SHP77 (cell line): ENCODE measurements around the gene PTAFR.
"Not testable (repeated sequence)": the region's sequence is repeated elsewhere in the genome, so short reads cannot be mapped to it uniquely, and the experiment has no call there.

ENCODE experiments used
- DNase-seq, 2 experiments: peaks; one replicate each; lab custom pipeline; 2025; lab: John Stamatoyannopoulos, UW

PTAFR gene

DNA sequence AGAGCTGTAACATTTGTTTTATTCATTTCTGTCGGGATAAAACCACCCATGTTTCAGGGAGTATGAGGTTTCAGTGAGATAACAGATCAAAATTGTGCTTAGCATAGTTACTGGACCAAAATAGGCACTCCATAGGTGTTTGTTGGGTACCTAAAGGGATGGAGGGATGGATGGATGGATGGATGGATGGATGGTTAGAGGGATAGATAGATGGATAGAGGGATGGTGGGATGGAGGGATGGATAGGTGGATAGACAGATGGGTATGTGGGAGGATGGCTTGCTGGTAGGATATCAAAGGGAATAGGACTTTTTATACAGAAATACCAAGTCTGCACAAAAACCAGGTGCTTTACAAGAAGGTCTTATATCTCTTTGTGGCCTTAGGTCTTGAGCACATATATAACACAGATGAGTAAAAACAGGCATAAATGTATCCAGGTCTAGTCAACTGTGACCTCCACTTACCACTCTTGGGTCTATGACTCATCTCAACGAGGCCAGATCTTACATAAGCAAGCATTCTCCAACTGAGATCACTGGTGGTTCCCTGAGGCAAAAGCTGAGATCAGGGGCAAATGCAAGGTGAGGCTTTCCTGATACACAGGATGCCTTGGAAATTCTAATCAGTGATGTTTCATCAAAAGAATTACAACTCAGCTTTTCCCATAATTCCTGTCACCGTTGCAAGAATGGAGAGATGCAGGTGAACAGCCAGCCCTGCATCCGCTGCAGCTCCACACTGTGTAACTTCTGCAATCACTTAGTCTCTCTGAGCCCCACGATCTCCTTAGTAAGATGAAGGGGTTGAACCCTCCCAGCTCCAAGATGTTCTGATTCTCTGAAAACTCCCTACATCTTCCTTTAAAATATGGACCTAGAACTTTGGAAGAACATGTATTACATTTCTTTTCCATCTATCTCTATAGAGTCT is 32.0 kb downstream of the PTAFR start:
- DNase-seq, result no peak

DNA sequence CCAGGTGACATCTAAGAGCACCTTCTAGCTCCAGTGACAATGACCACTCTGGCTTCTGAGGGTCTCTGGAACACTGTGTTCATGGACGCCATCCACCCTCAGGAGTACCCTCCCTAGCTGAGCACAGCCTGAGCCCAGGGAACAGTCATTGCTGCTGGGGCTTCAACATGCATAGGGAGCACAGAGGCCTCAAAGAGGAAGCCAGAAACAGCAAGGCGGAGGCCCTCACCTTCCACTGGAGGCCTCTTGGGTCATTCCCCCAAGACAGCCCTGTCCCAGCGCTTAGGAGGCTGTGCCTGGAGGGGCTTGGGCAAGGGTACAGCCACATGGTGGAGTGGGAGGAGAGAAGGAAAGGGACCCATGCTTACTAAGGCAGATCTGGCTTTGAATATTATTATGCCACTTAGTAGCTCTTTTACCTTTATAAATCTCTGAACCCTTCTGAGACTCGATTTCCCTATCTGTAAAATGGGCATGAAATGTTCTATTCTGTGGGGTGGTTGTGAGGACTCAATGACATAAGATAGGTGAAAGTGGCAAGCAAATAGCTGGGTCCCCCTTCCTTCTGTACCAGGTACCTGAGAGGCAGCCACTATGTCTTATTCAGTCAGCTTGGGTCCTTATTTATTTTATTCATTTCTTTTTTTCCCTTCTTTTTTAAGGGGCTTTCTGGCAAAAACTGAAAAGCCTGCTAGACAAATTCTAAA is 32.8 kb downstream of the PTAFR start:
- no peak for DNase-seq

GRCh38 chr1:28141685-28142084 is 34.8 kb downstream of the PTAFR start:
- DNase-seq, result no peak

DNA sequence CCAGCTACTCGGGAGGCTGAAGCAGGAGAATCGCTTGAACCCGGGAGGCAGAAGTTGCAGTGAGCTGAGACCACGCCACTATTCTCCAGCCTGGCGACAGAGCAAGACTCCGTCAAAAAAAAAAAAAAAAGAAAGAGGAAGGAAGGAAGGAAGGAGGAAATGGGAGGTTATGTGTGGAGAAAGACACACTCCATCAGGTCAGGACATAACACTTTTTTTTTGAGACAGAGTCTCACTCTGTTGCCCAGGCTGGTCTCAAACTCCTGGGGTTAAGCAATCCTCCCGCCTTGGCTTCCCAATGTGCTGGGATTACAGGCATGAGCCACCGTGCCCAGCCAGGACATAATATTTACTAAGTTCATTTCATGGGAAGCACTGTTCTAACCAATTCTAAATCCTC is 36.6 kb downstream of the PTAFR start:
- not testable (repeated sequence) for DNase-seq

DNA sequence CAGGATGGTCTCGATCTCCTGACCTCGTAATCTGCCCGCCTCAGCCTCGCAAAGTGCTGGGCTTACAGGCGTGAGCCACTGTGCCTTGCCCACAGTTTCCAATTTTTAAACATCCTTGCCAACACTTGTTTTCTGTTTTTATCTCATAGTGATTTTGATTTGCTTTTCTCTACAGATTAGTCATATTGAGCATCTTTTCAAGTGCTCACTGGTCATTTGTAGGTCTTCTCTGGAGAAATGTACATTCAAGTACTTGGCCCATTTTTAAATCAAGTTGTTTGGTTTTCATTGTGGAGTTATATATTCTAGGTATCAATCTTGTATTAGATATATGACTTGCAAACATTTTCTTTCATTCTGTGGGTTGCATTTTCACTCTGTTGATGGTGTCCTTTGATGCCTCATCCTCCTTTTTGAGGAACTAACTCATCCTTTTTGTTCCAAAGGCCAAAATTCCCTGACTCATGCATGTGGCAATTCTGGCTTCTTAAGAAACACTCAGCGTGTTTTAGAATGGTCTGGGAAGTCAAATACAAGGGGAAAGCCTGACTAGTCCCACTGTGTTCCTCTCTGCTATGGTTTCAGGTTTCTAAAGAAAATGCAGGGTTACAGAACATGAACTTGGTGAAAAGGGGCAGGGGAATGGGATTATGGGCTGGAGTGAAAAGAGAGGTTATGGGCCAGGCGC is 37.3 kb downstream of the PTAFR start:
- no peak for DNase-seq

DNA sequence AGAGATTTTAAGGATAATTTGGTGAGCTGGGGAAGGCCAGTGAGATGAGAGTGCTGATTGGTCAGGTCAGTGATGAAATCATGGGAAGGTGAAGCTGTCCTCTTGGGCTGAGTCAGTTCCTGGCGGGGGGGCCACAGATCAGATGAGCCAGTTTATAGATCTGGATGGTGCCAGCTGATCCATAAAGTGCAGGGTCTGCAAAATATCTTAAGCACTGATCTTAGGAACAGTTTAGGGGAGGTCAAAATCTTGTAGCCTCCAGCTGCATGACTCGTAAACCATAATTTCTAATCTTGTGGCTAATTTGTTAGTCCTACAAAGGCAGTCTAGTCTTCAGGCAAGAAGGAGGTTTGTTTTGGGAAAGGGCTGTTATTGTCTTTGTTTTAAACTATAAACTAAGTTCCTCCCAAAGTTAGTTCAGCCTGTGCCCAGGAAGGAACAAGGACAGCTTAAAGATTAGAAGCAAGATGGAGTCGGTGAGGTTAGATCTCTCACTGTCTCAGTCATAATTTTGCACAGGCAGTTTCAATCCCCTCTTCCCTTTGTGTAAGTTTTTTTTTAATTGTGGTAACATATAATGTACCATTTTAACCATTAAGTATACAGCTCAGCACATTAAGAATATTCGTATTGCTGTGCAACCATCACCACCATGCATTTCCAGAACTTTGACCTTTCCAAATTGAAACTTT is 39.4 kb downstream of the PTAFR start:
- no peak for DNase-seq

DNA sequence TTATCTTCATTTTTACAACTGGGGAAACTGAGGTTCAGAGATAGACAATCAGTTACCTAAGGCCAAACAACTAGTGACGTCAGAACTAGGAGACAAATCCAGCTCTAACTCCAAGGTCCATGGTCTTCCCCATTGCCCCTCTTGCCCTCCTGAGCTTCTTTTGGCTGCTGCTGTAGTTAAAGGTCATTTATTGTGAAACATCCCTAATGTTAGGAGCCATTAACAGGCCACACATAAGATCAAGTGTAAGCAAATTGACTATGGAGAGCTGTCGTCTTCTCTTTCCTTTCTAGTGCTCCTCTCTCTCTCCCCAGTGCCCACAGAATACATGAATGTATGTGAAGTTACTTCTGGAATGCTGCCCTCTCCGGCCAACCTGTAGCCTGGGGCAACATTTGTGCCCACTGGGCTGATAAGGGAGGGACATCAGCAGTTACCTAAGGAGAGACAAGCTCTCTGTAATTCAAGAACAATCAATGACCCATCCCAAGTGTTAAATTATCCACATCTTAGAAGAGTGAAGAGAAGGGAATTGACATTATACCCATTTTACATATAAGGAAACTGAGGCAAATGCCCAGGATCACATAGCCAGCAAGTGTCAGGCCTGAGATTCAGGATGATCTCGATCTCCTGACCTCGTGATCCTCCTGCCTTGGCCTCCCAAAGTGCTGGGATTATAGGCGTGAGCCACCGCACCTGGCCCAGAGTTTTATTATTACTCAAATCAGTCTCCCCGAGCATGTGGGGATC is 40.1 kb downstream of the PTAFR start:
- no peak for DNase-seq

- no peak for DNase-seq
These were observed 40.9 kb downstream of the PTAFR start for GRCh38 chr1:28135371-28136168.

DNA sequence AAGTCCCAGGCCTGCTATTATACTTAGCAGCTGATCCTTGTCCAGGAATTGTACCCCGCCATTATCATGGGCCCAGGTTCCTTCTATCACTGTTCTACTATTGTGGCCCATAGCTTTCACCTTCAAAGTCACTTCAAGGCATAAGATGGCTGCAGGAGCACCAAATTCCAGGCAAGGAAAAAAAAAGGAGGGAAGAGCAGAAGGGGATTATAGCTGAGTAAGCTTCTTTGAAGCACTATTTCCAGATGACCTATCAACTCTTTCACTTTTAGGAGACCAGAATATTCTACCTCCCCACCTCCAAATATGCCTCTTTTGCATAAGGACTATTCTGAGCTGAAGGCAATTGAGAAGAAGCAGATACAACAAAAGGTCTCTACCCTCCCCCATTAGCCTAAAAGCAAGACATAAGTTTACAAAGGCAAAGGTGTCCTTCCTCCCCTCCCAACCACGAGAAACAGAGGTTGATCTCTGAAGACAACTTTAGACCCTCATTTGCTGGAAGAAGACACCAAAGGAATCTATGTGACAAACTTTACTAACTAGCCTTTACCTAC is 41.8 kb downstream of the PTAFR start:
- DNase-seq, result no peak

GRCh38 chr1:28132171-28133167 is 44.0 kb downstream of the PTAFR start:
- DNase-seq, result no peak

DNA sequence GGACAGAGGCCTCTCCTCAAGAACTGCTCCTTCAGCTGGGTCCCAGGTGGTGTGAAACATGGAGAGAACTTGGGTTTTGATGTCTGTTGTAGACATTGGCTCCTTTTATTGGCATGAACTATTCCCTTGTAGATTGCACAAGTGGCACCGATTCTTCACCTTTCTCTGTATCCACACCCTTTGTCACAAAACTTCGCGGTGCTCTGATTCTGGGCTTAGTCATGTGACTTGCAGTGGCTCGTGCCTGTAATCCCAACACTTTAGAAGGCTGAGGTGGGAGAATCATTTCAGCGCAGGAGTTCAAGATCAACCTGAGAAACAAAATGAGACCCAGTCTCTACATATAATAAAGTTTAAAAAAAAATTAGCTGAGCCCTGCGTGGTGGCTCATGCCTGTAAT is 45.6 kb downstream of the PTAFR start:
- DNase-seq, result no peak

DNA sequence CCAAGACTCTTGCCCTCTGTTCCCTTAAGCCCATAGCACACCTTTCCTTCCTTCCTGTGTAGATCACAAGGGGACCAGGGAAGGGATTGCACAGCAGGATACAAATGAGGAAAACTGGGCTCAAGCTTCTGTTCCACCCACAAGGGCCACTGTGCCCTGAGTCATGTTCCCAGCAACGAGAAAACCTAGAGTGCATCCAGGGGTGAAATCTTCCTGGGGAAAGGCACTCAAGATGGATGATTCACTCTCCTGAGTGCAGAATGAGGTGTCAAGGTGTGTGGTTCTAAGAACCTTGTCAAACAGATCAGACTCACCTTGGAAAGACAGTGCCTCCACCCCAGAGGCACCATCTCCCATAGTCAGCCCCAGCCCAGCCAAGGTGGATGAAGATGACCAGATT is 47.3 kb downstream of the PTAFR start:
- DNase-seq, result no peak

- no peak for DNase-seq
These were observed 48.8 kb downstream of the PTAFR start for GRCh38 chr1:28127617-28128257.

DNA sequence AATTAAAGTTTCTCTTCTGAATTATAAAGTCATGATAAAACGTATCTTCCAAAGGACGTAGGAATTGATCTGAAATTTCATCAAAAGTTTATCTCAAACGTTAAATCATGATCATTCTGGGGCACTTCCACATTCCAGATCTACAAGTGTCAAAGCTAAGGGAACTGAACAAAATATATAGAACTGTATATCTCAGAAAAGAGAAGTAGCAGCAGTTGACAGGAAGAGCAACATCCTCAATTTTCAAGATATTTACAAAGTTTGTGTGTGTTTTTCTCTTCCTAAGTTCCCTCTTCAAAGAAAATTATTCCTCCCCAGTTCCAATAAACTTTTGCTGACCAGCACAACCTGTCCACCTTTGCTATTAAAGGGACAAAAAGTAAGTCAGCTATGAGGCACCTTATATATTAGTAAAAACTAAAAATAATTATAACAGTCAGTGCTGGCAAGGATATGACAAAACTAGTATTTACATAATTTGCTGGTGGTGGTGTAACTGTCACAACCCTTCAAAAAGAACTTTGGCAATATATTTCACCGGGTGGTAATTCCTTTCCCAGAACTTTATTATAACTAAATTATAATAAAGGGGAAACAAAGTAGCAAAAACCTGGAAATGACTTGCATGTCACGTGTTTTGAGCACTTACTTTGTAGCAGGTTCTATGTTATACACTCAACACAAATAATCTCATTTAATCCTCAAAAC is 49.6 kb downstream of the PTAFR start:
- no peak for DNase-seq

- DNase-seq, result no peak
These were observed 50.3 kb downstream of the PTAFR start for GRCh38 chr1:28126212-28126611.

GRCh38 chr1:28123461-28123961 is 53.0 kb downstream of the PTAFR start:
- no peak for DNase-seq

GRCh38 chr1:28122183-28122582 is 54.3 kb downstream of the PTAFR start:
- DNase-seq, result no peak

- DNase-seq, result no peak
These were observed 56.9 kb downstream of the PTAFR start for GRCh38 chr1:28119556-28119955.
